HG03571 (cell line): ENCODE results near the gene CXCL12.

Experiments
- ATAC-seq: cut with Tn5 transposase; IDR thresholded peaks from one replicate; pipeline ENCODE4 v1.9.1; 2021; ENCODE audit not compliant: unreplicated experiment

The CXCL12 gene

DNA sequence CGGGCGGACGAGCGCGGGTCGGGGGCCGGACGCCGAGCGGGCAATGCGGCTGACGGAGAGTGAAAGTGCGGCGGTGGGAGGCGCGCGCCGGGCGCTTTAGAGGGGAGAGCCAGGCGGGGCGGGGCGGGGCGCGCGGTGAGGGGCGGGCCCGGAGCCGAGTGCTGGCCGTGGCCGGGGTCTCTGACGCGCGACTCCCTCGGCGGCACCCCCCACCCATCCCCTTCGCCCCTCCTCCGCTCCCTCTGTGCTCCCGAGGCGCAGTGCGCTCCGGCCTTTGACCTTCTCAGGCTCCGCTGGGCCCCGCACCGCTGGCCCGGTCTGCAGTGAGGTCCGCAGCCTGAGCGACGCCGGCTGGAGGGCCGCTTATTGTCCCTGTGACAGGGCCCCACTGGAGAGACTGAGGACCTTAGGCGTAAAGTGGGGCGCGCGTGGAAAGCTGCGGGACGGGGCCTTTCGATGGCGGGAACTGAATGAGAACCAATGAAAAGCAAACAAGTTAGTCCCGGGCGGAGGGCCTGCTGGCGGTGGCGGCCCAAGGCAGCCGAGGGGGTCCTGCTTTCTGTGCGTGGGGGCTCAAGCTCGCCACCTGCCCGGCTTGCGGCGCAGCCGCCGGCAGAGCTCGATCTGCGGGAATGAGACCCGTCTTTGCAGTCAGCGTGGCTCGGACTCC lies at the start of gene CXCL12:
Gene CXCL12, minus strand, starts transcription at position 72 of the 670 bp plus-strand sequence. CDS start 92 bp downstream, outside the sequence.
- ATAC-seq, result no peak

DNA sequence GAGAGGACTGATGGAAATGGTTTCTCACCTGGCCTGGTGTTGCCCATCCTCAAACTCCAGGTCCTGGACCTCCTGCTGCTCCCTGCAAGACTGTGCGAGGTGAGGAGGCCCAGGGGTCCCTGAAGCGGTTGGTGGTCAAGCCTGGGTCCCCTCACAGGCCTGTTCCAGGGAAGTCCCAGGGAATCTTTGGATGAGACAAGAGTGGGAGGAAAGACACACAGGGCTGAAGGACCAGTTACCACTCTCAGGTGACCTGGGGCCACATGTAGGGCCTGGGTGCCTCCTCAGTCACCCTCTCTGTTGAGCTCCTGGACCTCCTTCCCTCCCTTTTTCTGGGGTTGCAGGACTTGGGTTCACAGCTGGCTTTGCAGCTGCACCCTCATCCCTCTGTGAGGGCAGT lies 42.6 kb upstream of the CXCL12 start:
- ATAC-seq, result no peak

DNA sequence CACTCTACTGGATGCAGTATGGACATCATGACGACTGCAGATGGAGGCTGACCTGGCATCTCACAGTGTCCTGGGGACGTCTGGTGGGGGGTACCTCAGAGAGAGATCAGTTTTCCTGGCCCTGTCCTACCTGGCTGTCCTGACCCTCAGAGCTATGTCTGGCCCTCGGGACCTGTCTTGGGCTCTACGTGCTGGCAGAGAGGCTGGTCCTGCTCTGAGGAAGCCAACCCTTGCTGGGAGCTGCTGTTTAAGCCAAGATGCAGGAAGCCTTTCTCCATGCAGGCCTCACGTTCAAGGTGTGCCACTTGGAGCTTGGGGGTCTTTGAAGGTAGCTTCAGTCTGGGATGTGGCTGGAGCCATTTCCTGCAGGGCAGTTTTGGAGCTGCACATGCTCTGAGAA lies 42.1 kb upstream of the CXCL12 start:
- ATAC-seq, result no peak

DNA sequence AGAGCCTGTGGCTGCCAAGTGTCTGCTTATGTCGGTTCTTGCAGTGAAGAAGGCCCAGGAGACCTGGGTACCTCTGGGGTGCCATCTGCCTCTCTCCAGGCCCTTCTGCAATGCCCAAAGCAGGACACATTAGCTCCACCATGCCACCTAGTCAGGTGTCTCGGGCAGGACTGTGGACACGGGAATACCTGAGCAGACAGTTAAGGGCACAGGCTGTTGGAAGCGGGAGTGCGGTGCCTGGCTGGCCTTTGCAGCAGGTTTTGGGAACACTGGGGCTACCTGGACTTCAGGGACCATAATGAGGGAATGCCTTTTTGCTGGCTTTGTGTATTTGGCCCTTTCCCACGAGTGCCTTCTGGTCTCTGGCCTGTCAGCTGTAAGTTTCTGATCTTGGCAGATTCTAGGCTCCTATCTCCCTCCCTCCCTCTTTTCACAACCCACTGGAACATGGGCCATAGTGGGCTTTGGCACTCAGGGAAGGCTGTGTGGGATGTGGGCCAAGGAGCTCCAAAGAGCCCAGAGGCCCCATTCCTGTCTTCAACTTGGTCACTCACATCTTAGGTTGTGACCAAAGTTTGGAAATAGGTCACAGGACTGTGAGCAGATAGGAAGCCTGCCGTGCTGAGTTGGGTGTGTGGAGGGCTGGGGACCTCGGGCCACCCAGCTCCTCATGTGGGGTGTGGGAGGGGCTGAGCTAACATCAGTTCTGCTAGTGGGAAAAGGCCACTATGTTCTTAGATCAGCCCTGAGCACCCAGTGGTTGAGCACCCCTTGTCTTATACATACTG lies 41.5 kb upstream of the CXCL12 start:
- ATAC-seq, result no peak

DNA sequence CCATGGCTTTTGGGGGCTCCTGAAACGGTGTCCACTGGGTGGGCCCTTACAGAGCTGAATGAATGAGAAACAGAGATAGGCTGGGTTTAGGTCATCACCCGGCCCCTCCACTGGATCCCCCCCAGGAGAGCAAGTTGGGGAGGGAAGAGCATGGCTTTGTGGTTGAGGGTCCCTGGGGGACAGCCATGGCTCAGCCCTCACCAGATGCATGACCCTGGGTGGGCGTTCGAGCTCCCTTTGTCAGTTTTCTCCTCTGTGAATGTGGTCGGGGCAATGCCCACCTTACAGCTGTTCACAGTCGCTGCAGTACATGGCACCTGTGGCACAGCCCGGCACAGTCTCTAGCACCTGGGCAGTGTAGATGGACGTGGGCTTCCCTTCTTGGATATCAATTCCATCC lies 40.6 kb upstream of the CXCL12 start:
- no peak for ATAC-seq

DNA sequence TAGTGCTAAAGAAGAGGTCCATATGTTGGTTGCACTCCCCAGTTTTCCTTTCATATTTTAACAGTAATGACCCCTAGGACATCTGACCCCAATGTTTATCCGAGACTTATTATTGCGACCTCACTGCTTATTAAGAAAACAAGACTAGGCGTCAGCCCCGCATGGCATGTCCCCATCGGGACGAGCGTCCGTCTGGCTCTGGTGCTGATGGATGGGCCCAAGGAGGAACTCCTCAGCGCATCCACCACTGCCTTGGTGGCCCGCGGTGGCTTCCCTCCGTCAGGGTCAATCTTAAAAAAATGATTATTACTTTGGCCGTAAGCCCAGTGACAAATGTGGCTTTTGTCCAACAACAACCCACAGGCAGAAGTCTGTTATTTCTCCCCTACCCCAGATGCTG lies 40.1 kb upstream of the CXCL12 start:
- no peak for ATAC-seq

DNA sequence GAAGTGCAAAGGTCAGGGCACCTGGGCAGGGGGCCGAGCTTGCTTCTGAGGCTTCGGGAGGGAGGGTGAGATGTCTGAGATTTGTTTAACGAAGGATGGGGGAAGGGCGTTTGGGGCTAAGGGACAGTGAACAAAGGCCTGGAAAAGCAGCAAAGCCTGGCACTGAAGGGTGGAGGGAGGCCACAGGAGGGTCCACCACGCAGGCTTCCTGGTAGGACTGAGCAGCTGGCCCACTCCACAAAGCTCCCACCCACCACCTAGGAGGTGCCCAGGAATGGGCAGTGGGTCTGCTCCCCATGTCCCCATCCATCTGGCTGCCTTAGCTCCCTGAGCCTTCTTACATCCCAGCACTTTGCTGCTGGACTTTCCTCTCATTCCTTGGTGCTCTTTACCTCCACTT lies 39.4 kb upstream of the CXCL12 start:
- ATAC-seq, result no peak

DNA sequence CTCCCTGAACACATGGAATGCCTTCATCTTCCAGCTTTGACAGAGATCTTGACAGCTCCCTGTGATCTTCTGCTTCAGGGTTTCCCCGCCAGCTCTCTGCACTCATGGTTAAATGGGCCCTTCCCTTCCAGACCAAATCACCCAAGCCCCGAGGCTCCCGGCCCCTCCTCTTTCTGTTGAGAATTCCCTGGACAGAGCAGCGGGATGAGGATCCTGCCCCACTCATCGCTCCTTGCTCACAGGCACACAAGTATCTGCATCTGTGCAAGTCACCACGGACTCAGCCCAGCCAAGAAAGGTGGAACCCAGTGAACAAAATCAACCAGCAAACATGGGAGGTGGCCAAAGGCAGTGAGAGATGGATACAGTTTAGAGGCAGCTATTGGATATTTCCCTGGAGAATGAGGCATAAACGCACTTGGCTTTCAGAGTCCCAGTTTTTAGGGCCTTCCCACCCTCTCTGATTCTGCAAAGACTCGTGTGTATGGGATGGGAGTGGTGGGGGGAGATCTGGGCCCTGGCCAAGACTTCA lies 37.7 kb upstream of the CXCL12 start:
- no peak for ATAC-seq

DNA sequence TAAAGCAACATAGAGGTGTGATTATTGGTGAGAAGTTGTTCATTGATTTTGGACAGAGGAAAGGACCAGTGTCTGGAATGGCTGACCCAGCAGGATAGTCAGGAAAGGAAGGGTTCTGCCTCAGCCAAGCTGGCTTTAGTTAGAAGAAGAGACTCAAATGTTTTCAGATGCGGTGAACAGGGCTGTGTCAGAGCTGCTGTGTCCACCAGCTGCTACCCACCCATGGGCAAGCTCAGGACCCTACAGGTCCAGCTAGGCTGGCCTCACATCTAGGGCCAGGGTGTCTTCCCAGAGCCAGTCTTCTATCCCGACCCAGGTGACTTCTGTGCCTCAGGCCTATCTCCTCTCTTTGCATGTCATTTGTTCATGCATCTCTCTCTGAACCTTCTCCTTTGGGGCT lies 37.3 kb upstream of the CXCL12 start:
- no peak for ATAC-seq

DNA sequence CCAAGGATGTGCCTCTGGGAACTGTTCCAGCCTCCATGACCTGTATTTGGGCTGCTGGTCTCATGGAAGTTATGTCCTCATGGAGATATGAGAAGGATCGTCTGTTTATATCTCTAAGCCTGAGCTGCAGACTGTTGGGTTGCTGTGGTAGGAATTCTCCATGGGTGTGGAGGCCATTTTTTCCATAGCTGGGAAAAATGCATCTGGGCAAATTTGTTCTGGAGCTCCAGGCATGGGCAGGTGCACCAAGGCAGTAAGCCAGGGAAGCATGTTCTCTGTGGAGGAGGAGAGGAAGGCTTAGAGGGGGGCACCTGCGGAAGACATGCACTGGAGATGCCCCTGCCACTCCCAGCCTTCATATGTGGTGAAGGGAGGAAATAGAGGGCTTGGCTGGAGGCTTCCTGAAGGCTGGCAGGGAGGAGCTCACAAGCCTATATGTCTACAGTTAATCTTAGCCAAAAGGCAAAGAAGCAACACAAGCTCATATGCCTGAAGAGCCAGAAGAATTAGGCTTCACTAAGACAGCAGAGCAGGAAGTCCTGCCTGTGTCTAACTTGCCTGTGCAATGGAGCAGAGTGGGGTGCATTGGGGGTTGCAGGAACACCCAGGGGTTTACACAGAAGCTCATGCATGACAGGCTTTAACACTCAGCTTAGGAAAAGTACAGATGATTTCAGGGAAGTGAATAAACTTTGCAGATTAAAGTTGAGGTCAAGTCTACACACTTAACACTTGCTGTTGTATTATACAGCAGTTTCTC lies 35.1 kb upstream of the CXCL12 start:
- no peak for ATAC-seq

DNA sequence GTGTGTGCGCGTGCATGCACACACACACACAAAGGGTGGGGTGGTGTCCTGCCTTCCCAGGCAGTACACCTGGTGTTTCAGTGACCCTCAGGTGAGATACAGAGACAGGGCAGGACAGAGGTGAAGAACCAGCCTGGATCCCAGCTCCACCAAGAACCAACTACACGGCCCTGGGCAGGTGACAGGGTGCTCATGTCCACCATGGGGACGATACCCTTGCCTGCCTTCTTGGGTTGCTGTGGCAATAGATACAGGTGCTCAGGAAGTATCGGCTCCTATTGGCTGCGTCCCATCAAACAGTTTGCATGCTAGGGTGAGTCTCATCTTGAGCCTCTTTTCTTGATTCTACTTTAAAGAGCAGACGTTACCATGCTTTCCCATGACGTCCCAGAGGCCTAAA lies 33.7 kb upstream of the CXCL12 start:
- no peak for ATAC-seq

DNA sequence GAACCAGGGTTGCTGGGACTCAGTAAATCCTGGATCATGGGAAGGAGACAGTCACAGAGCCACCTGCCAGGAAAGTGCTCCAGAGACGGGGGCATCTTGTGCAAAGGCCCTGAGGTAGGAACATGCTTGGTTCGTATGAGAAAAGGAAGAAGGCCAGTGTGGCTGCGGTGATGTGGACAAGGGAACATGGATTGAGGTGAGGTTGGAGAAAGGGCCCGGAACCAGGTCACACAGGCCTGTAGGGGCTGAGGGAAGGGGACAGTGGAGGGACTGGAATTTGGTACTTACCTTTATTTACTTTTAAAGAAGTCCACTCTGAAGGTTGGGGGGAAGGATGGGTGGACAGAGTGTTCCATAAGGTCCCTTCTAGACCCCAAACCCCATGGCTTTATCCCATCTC lies 32.9 kb upstream of the CXCL12 start:
- no peak for ATAC-seq

DNA sequence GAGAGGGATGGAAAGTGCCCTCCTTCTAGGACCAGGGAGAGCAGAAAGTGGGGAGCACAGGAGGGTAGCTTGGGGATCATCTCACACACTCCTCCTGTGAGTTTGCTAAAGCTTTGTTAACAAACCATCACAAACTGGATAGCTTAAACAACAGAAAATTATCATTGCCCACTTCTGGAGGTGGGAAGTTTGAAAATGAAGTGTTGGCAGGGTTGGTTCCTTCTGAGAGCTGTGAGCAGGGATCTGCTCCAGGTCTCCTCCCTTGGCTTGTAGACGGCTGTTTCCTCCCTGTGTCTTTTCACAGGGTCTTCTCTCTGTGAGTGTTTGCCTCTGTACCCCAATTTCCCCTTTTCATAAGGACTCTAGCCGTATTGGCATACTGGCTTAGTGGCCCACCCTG lies 32.0 kb upstream of the CXCL12 start:
- no peak for ATAC-seq

DNA sequence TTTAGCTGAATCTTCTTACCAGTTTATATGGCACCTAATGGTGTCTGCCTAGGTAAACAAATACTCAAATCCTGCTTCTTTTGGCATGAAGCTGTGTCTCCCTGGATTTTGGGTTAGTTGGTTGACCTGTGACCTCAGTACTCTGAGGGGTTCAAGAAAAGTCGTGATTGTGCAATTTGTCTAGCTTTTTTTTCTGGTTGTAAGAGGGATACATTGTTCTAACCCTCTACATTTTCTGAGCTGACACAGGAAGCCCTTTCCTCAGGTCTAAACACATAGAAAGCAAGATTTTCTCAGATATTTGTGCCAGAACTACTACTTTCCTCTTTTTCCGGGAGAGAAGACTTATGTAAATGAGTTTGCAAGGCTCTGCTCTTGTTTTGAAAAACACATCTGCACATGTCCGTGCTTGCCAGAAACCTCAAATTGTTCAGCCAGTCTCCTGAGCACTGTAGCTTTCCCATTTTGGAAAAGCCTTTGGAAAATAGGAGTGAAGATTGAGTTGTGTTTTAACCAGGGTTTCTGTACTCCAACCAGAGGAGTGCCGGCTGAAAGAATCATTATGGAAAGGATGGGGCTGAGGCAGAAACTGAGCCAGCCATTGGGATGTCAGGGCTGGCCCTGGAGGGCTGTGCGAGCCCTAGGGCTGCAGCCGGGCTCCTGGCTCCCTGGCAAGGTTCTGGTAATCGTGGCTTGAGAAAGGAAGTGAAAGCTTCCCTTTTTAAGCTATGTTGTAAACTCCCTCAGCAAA lies 31.3 kb upstream of the CXCL12 start:
- no peak for ATAC-seq

DNA sequence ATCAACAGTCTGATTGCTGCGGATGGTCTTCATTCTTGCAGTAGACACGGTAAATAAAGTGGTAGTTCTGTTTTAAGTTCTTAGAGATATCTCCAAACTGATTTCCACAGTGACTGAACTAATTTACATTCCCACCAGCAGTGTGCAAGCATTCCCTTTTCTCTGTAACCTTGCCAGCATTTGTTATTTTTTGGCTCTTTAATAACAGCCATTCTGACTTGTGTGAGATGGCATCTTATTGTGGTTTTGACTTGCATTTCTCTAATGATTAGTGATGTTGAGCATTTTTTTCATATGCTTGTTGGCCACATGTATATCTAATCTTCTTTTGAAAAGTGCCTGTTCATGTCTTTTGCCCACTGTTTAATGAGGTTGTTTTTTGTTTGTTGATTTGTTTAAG lies 30.2 kb upstream of the CXCL12 start:
- no peak for ATAC-seq

DNA sequence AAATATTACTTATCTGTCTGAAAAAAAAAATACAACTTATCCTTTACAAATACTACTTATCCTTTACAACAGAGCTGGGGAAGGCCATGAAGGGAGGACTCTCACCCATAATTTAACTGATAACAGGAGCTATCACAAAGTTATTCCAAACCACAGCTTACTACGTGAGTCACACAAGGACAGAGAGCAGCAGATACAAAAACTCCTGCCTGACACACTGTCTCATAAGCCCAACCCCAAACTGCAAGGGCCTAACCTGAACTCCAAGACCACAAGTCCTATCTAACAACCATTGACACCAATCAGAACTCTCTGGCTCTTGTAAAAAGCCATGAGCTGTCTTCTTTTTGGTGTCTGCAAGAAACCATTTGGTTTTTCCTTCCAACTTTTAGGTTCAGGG lies 28.5 kb upstream of the CXCL12 start:
- no peak for ATAC-seq

DNA sequence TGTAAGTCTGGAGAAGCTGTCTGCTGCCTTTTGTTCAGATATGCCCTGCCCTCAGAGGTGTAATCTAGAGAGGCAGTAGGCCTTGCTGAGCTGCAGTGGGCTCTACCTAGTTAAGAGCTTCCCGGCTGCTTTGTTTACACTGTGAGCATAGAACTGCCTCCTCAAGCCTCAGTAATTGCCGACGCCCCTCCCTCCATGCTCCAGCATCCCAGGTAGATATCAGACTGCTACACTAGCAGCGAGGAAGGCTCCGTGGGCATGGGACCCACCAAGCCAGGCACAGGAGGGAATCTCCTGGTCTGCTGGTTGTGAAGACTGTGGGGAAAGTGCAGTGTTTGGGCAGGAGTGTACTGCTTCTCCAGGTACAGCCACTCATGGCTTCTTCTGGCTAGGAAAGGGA lies 26.4 kb upstream of the CXCL12 start:
- no peak for ATAC-seq

DNA sequence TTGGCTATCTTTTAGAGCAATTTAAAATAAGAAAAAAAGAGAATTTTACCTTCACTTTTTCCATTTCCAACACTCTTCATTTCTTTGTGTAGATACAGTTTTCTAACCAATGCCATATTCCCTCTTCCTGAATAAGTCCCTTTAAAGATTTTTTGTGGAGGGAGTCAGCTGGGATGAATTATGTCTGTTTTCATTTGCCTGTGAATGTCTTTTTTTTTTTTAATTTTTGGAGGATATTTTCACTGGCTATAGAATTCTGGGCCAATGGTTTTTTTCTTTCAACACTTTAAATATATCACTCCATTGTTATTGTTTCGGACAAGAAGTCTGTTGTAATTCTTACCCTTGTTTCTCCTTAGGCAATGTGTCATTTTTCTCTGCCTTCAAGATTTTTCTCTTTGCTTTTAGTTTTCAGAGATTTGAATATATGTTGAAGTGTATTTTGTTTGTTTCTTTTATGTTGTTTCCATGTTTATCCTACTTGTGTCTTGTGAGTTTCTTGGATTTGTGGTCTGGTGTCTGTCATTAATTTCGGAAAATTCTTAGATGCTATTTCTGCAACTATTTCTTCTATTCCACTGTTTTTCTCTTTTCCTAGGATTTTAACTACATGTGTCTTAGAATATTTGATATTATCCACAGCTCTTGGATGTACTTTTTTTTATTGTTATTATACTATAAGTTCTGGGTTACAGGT lies 20.0 kb upstream of the CXCL12 start:
- no peak for ATAC-seq

DNA sequence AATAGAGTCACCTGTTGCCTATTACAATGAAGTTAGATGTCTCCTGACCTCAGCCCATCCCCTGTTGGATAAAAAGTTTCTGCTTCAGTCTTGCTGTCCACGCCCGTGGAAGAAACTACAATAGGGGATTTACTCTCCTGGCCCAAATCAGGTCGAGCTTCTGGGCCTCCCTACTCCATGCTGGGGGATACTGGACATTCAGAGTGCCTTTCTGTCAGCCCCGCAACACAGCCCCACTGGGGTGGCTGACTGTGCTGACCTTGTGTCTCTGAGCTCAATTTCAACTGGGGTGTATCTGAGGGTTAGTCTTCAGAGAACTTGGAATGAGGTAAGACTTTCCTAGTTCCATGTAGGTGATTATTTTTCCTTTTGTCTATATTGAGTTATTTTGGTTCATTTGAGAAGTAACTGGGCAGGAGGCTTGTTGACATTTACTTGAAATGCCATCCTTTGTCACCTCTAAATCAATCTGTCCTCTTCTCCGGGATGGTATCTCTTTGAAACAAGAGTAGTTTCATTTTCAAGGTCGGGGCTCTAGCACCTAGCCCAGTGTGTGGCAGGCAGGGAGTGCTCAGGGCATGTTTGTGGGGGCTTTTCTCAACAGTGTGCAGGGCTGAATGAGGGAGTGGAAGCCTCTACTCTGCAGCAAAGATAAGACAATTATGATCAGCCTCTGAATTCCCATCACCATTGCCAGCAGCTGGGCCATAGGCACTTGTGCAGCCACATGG lies 17.7 kb upstream of the CXCL12 start:
- ATAC-seq, result no peak

DNA sequence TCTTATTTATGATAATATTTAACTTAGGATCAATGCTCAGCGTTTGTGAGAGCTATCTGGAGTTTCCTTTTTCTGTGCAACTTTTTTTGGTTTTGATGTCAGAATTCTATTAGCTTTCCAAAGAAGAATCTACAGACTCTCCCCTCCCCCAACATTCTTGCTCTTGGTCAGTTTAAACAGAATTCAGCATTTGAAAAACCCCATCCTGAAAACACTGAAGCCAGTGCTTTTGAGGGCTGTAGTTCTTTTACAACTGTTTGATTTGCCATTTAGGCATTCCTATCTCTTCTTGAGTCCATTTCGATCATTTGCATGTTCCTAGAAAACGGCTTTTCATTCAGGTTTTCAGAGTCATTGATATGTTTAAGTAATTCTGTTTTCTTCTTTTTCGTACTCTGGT lies 15.6 kb upstream of the CXCL12 start:
- ATAC-seq, result no peak
